ENCODE data around the gene SLX4IP. TPM values are rescaled to one million over a fixed set of nuclear protein-coding genes. Genes with fewer than 3 reads are reported as not detected.

SLX4IP gene
- total RNA-seq, 1 donor from 2014 or later: 5.3 TPM

DNA sequence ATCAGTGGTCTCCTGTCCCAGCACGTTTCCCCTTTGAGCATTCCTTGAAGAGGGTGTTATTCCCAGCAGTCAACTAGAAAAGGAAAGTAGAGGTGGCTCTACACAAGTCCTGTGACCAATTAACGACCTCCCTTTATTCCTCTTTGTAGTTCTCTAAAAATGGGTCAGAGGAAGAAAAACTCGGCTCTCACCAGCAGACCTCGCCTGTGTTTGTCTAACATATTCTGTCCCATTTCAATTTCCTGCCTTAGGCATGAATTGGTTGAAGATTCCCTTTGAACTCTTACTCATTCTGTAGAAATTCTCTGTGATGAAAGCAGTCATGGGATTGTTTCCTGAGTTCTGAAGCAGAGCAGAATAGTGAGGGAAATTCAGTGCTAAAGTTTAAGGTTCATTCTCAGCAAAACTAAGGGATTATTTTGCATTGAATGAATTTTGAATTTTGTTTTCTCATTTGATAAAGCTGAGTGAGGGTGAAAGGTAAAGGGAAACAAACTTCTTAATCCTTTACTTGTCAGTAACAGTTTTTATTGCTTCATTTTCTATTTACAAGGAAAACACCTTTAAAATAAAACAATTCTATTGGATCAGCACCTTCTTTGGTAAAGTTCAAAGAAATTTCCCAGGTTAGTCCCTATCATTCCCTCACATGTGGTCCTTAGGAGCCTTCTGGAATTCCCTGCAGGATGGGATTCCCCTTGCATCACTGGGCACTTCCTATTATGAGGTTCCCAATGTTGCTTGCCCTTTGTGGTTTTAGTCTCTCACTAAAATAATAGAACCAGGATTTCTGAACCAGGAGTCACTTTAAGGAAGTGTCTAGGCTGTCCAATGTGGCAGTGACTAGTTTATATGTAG is 105.8 kb downstream of the SLX4IP start:
- intact Hi-C loops (cut with micrococcal nuclease): no loop called here

DNA sequence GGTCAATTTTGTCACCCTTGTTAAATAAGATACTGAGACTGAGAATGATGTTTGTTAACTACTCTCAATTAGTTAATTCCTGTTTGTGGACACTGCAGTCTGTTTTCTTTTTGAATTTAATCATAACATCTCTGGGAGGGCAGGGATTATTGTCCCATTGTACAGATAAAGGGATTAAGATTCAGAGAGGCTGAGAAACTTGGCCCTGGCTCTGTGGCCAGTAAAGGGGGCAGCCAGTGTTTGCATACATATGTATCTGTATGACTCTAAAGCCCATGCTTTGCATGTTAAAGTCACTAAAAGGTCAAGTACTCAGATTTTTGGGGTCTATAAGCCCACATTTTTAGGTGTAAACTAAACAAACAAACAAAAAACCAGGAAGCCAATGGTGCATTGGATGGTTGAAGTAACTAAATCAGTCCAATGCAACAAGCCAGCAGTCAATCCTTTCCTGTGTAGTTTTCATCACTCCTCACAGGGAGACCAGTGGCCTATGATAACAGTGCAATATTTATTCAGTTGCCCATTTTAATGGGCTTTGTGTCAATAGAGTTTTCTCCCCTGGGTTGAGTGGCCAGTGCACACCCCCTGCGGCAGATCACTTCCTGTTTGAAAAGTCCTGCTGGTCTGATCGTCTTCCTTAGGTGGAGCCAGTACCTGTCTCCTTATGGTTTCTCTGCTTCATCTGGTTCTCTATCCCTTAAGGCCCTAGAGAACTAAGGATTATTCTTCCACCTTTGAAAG is 106.7 kb downstream of the SLX4IP start:
- intact Hi-C loops (cut with micrococcal nuclease): no loop called here

GRCh38 chr20:10542442-10542841 is 107.3 kb downstream of the SLX4IP start:
- intact Hi-C loops (cut with micrococcal nuclease): no loop called here

DNA sequence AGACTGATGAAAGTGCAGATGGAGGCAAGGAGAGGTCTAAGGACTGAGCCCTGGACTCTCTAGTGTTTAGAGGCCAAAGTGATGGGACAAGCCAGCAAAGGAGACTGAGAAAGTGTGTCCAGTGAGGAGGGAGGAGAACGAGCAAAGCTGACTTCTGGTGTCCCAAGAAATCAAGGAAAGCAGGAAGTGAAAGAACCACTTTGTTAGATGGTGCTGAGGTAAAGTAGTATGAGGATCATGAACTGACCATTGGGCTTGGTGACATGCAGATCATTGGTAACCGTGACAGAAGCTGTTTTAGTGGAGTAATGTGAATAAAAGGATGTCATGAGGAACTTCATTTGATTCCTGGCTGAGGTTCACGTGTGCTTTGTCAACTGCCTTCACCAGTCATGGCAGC is 108.4 kb downstream of the SLX4IP start:
- intact Hi-C loops (cut with micrococcal nuclease): no loop called here

DNA sequence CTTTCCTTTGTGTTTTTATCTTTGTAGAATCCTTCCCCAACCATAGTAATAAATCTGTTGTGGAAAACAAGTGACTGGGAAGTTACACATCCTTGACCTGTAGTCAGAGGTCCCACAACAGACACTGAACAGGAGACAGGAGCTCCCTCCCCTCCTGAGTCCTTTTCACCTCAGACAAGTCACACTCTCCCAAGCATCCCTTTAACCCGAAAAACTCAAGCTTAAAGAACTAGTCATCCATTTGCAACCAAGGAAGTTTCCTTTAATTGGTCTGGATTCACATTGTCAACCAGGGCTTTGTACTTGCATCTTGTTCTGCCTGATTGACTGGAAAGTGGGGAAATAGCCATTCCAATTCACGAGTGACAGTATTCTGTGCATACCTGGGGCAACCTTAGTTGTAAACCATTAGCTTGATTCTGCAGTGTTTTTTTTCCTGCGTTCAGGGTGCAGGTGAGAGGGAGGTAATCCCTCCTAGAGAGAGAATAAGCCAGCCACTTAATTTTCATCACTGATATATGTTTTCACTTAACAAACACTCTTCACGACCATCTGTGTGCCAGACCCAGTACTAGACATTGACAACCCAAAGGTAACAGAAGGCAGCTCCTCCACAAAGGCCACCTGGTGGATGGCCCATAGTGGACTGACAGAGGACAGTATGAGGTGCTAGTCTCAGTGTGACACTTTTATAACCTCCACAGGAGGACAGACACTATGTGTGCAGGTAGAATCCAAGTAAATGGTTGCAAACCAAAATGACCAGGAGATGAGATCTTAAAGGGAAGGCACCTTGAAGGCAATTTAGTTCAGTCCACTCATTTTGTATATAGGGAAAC is 112.4 kb downstream of the SLX4IP start:
- intact Hi-C loops (cut with micrococcal nuclease): no loop called here

DNA sequence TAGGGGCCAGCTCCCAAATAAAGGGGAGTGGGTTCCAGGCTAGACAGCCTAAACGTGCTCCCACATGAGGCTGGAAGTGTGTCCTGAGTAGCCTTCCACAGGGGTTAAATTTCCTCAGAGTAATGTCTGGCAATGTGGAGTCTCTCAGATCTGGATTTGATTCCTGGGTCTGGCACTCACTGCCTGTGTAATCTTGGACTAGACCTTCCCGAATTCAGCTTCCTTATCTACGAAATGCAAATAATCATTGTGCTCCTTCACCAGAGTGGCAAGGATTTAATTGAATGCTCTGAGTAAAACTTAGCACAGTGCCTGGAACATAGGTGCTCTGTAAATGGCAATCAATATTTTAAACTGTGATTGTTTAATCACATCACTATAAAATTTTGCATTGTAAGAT is 114.4 kb downstream of the SLX4IP start:
- intact Hi-C loops (cut with micrococcal nuclease): no loop called here

DNA sequence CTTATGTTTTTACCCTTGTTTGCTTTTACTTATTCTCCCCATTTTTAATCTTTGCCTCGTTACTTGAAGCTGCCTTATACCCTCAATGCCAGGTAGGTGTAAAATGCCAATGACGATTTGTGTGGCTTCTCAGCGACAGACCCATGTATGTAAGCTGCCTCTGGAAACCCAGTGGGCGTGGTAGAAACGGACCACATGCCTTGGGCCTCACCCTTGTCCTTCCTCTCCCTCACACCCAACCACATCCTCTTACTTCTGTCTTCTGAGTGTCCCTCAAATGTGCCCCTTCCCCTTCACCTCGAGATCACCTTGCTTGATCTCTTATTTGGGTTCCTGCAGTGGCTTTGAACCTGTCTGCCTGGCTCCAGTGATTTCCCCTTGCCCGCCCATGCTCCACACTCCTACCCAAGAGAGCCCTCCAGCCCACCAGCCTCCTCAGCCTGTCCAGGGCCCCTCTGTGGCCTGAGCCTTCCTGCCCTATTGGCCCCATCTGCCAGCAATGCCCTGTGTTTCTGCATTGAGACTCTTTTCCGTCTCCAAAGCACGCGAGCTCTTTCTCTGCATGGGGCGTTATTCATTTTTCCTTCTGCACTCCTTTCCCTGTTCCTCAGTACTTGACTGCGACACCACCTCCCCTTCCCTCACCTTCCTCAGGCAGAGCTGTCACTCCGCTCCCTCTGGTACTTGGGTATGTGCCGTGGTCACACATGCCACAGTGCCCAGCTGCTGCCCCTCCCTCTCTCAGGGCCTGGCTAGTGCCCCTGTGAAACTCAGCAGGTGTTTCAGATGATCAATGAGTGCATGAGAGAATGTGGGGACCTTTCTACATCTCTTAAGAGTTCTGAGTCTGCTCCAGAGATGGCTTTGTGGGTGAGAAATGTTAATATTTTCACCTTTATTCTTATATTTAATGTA is 115.4 kb downstream of the SLX4IP start:
- intact Hi-C loops (cut with micrococcal nuclease): loop anchor here (10.0 kb wide), 1 partner anchor 724 kb away; no protein-coding TSS in a partner anchor

DNA sequence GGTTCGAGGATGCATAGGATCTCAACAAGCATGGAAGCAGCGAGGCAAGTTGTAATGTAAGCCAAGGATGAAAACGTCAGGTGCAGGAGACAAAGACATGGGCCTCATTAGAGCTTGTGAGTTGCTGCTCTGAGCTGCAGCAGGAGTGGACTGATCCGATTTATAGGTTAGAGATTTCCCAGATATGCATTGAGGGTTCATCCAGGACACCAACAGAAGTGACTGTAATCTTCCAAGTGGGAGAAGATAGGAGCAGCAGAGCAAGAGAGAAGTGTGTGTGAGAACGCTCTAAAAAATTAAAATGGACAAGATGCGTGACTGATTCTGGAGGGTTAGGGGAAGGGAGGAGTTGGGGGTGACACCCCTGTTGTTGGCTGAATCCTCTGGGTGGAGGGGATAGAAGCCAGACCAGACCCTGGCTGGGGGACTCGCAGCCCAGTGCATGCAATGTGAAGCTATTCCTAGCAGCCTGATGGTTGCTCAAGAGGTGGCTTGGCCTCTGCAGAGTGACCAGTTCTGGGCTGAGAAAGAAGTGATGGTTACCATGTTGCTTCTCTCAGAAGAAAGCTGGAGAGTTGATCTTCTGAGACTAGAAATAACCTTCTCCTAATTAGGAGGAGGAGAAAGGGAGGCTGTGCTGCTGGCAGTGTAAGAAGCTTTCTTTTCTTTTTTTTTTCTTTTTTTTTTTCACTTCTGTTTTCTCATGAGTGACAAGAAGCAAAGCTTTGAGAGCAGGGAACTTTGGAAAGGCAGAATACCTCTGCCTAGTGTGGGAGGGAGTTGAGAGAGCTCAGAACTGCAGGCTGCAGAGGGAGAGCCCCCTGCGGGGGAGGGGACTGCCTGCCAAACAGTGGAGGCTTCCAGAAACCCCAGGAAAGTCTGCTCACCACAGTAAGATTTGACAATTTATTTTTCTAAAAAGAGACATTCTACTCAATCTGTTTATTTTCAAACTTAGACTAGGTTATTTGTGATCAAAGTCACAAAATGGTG is 116.9 kb downstream of the SLX4IP start:
- intact Hi-C loops (cut with micrococcal nuclease): loop anchor here (10.0 kb wide), 1 partner anchor 723 kb away; no protein-coding TSS in a partner anchor

GRCh38 chr20:10553326-10553984 is 118.3 kb downstream of the SLX4IP start:
- intact Hi-C loops (cut with micrococcal nuclease): loop anchor here (1.0 to 10.0 kb wide), 2 partner anchors 84 to 721 kb away; no protein-coding TSS in a partner anchor

DNA sequence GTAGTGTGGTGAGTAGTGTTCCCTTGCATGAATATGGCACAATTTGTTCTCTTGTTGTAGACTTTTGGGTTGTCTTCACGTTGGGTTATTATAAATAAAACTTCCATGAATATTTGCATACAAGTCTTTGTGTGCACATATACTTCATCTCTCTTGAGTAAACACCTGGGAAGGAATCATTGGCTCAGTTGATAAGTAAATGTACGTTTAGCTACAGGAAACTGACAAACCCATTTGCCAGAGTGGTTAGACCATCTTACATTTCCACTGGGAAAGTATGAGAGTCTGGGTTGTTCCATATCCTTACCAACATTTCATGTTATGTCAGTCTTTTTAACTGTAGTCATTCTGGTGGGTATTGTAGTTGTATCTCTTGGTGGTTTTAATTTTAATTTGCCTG is 119.2 kb downstream of the SLX4IP start:
- intact Hi-C loops (cut with micrococcal nuclease): loop anchor here (10.0 kb wide), 1 partner anchor 721 kb away; no protein-coding TSS in a partner anchor

DNA sequence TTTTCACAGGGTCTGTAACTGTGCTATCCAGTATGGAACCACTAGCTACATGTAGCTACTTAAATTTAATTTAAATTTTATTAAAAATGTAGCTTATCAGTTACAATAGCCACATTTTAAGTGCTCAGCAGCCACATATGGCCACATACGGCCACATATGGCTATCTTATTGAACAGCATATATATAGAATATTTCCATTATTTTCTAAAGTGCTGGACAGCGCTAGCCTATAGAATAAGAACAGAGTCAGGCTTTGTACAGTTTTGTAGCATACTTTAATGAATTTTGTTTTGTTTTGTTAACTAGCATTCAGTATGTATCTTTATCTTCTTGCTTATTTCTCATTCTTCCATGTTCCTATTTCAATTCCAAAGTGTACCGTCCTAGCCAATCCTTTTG is 120.3 kb downstream of the SLX4IP start:
- intact Hi-C loops (cut with micrococcal nuclease): loop anchor here (10.0 kb wide), 1 partner anchor 719 kb away; no protein-coding TSS in a partner anchor

GRCh38 chr20:10555865-10556308 is 120.8 kb downstream of the SLX4IP start:
- intact Hi-C loops (cut with micrococcal nuclease): loop anchor here (10.0 kb wide), 1 partner anchor 719 kb away; no protein-coding TSS in a partner anchor

GRCh38 chr20:10556519-10557083 is 121.5 kb downstream of the SLX4IP start:
- intact Hi-C loops (cut with micrococcal nuclease): loop anchor here (10.0 kb wide), 1 partner anchor 718 kb away; no protein-coding TSS in a partner anchor

- intact Hi-C loops (cut with micrococcal nuclease): loop anchor here (1.0 to 10.0 kb wide), 4 partner anchors 46 to 717 kb away; partner anchors contain the start of gene MKKS
Measured at GRCh38 chr20:10557685-10558084, 122.6 kb downstream of the SLX4IP start.

GRCh38 chr20:10558635-10559187 is 123.6 kb downstream of the SLX4IP start:
- intact Hi-C loops (cut with micrococcal nuclease): loop anchor here (1.0 to 10.0 kb wide), 4 partner anchors 47 to 716 kb away; partner anchors contain the start of gene MKKS

DNA sequence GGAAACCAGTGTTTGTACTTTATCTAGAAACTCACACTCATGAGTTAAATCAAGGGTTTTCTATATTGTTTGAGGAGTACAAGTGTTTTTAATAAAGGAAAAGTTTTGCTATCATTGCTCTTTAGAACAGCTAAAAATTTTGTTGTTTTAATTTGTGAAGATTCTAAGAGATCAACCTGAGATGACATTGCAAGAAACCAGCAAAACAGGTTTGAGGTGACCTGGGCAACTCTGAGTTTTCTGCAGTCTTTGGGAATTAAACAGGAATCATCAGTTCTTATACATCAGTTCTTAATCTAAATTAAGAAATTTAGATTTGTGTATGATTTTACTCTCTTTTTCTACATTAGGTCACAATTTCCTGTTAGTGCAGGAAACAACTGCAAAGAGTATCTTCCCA is 124.2 kb downstream of the SLX4IP start:
- intact Hi-C loops (cut with micrococcal nuclease): loop anchor here (10.0 kb wide), 1 partner anchor 716 kb away; no protein-coding TSS in a partner anchor

DNA sequence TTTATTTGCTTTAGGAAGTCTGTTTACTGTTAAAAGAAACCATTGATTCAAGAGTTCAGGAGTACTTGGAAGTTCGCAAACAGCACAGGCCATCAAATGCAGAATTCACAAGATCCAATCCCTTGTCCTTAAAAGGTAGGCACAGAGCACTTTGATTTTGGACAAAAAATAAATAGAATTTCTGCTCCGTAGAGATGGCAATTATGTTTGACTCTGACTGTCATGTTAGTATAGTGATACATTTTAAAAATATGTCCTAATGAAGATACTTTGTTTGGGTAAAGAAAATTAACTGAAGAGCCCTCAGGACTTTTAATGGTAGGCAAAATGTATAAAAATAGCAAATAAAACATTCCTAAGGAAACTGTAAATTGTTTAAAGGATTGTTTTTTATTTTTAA is 125.6 kb downstream of the SLX4IP start:
- intact Hi-C loops (cut with micrococcal nuclease): no loop called here

Data from T-helper 1 cell treated with Interleukin-12 subunit alpha and Interleukin-12 subunit beta and Interleukin-4 antibody, amounts not matched to agents 30 ng/mL and 1 ng/mL, for 36 hours (primary cell).